Astrocyte (in vitro differentiated cells and primary cell): ENCODE results near the gene PARP8.

Source experiments
- CTCF ChIP-seq: IDR thresholded peaks from 2 replicates; pipeline ENCODE4 v1.5.1; 2011; ENCODE audit warnings: low read depth, mild to moderate bottlenecking, inconsistent platforms, low read length, moderate library complexity; ENCODE audit not compliant: insufficient read depth
- EZH2 ChIP-seq: IDR thresholded peaks from 2 replicates; pipeline ENCODE4 v1.6.1; 2012; ENCODE audit warnings: mild to moderate bottlenecking, low read length, inconsistent platforms; ENCODE audit not compliant: insufficient read depth

- no peak for TF ChIP-seq CTCF
- TF ChIP-seq EZH2 = no peak
Measured at GRCh38 chr5:50808406-50808805, 142.0 kb downstream of the PARP8 start.
